HCT116 (cell line): ENCODE results near the gene CD300C. TPM values are rescaled to one million over a fixed set of nuclear protein-coding genes. Genes with fewer than 3 reads are reported as not detected.

Experiments
- ATAC-seq: fragments of 200-7000 bp; cut with Tn5 transposase; 2 replicates; pipeline ENCODE4 v1.9.1; 2020; ENCODE audit warnings: mild to moderate bottlenecking, moderate library complexity
- BruUV-seq: library from RNA; stranded (reverse); fragments of 400-500 nt; replicated peaks from 2 replicates; lab custom pipeline; 2021; lab: Mats Ljungman, UMichigan
- CTCF ChIA-PET: fragments of 300-600 bp; sonication (Branson Sonifier 250); formaldehyde crosslinking; loops from one replicate; lab custom pipeline; 2021; ENCODE audit warnings: antibody characterized with exemption; lab: Charles Lee
- POLR2A ChIA-PET: fragments of 300-600, 350-600 bp; sonication (Branson Sonifier 250); formaldehyde crosslinking; loops from one replicate; lab custom pipeline; 2021; ENCODE audit warnings: antibody characterized with exemption; lab: Charles Lee
- RAD21 ChIA-PET, 2 experiments: fragments of 300-600 bp; sonication (Branson Sonifier 250); formaldehyde crosslinking; loops; one replicate each; lab custom pipeline; 2023; ENCODE audit warnings: low total read pairs in 2 of 2; ENCODE audit not compliant: uncharacterized antibody in 2 of 2, unreplicated experiment in 2 of 2, low non-redundant PET in 1 of 2; lab: Charles Lee
- DNase-seq: peaks from one replicate; pipeline ENCODE4 v3.0.0-alpha.2; 2010; ENCODE audit warnings: low read depth, low spot score
- H2AFZ ChIP-seq: fragments of 200-600 bp; shearing (Covaris generic), sonication (generic); 2 replicates; pipeline ENCODE4 v1.6.1; 2017; ENCODE audit warnings: low read depth, mixed run types, mixed read lengths, antibody characterized with exemption, low read length; ENCODE audit not compliant: poor library complexity, severe bottlenecking
- H3K27ac ChIP-seq: 2 replicates; pipeline ENCODE4 v1.5.1; 2012; ENCODE audit warnings: low read depth, low read length
- H3K27me3 ChIP-seq: fragments of 200-600 bp; sonication (generic); 2 replicates; pipeline ENCODE4 v1.6.1; 2016; ENCODE audit warnings: mixed run types, low read length, mixed read lengths; ENCODE audit not compliant: insufficient read depth
- H3K36me3 ChIP-seq, 2 experiments: fragments of 200-500 bp in 1 of 2; fragments of 200-600 bp in 1 of 2; sonication (Bioruptor generic) in 1 of 2; sonication (generic) in 1 of 2; 2 replicates each; pipeline versions ENCODE4 v1.5.1 to v1.6.1; 2014 to 2016; ENCODE audit warnings: low read length in 2 of 2, inconsistent platforms in 1 of 2, mixed read lengths in 1 of 2, mixed run types in 1 of 2; ENCODE audit not compliant: insufficient read depth in 2 of 2, control insufficient read depth in 1 of 2
- H3K4me1 ChIP-seq, 2 experiments: fragments of 200-600 bp in 1 of 2; sonication (generic) in 1 of 2; 2 replicates each; pipeline versions ENCODE4 v1.5.1 to v1.6.1; 2012 to 2017; ENCODE audit warnings: low read length in 2 of 2, inconsistent platforms in 1 of 2, mild to moderate bottlenecking in 1 of 2, mixed read lengths in 1 of 2, mixed run types in 1 of 2, moderate library complexity in 1 of 2; ENCODE audit not compliant: insufficient read depth in 2 of 2, control insufficient read depth in 1 of 2
- H3K4me2 ChIP-seq: fragments of 200-600 bp; sonication (generic); 2 replicates; pipeline ENCODE4 v1.6.1; 2017; ENCODE audit warnings: mixed run types, low read length, mixed read lengths
- H3K4me3 ChIP-seq, 2 experiments: fragments of 200-600 bp in 1 of 2; sonication (generic) in 1 of 2; replicated peaks in 1 of 2; 2 replicates each; pipeline ENCODE4 v1.5.1; 2011 to 2016; ENCODE audit warnings: low read length in 2 of 2, control low read depth in 1 of 2, low read depth in 1 of 2, mild to moderate bottlenecking in 1 of 2, mixed read lengths in 1 of 2, mixed run types in 1 of 2
- H3K79me2 ChIP-seq: fragments of 200-600 bp; sonication (generic); 2 replicates; pipeline ENCODE4 v1.6.1; 2017; ENCODE audit warnings: mild to moderate bottlenecking, mixed run types, low read length, moderate library complexity, mixed read lengths; ENCODE audit not compliant: insufficient read depth
- H3K9ac ChIP-seq: fragments of 200-600 bp; sonication (generic); 2 replicates; pipeline ENCODE4 v1.6.1; 2016; ENCODE audit warnings: low read length, mixed read lengths
- H3K9me2 ChIP-seq: fragments of 200-600 bp; sonication (generic), shearing (Covaris generic); 2 replicates; pipeline ENCODE4 v1.6.1; 2017; ENCODE audit warnings: mixed run types, mild to moderate bottlenecking, moderate library complexity; ENCODE audit not compliant: insufficient read depth
- H3K9me3 ChIP-seq, 2 experiments: fragments of 200-500 bp in 1 of 2; fragments of 200-600 bp in 1 of 2; sonication (Bioruptor generic) in 1 of 2; sonication (generic) in 1 of 2; 2 replicates each; pipeline ENCODE4 v1.6.1; 2014 to 2017; ENCODE audit warnings: low read length in 2 of 2, mixed read lengths in 2 of 2, inconsistent platforms in 1 of 2, low read depth in 1 of 2, mild to moderate bottlenecking in 1 of 2, mixed run types in 1 of 2, moderate library complexity in 1 of 2; ENCODE audit not compliant: control insufficient read depth in 1 of 2, insufficient read depth in 1 of 2
- H4K20me1 ChIP-seq: fragments of 200-600 bp; sonication (generic), shearing (Covaris generic); 2 replicates; pipeline ENCODE4 v1.6.1; 2017; ENCODE audit warnings: mixed run types, mild to moderate bottlenecking, moderate library complexity; ENCODE audit not compliant: insufficient read depth
- FOSL1 ChIP-seq: IDR thresholded peaks from 2 replicates; pipeline ENCODE4 v1.6.1; 2012; ENCODE audit warnings: low read depth
- JUND ChIP-seq: IDR thresholded peaks from 2 replicates; pipeline ENCODE4 v1.6.1; 2012
- MAX ChIP-seq: IDR thresholded peaks from 2 replicates; pipeline ENCODE4 v1.6.1; 2012
- POLR2A ChIP-seq: IDR thresholded peaks from 2 replicates; pipeline ENCODE4 v1.7.0; 2011; ENCODE audit warnings: borderline replicate concordance; ENCODE audit not compliant: insufficient read depth, insufficient read length; ENCODE audit errors: extremely low read depth
- SIN3A ChIP-seq: IDR thresholded peaks from 2 replicates; pipeline ENCODE4 v1.6.1; 2012; ENCODE audit warnings: low read depth
- SP1 ChIP-seq: IDR thresholded peaks from 2 replicates; pipeline ENCODE4 v1.6.1; 2012; ENCODE audit warnings: low read depth
- SRF ChIP-seq: IDR thresholded peaks from 2 replicates; pipeline ENCODE4 v1.6.1; 2012; ENCODE audit warnings: low read depth
- TCF7L2 ChIP-seq: IDR thresholded peaks from 2 replicates; pipeline ENCODE4 v1.7.0; 2011; ENCODE audit warnings: borderline replicate concordance, inconsistent platforms; ENCODE audit not compliant: insufficient read depth, insufficient read length; ENCODE audit errors: extremely low read depth
- intact Hi-C: fragments of 100-400 bp; cut with micrococcal nuclease; formaldehyde crosslinking; loops from 2 replicates; pipeline ENCODE4 v1.10.0; 2022
- total RNA-seq: library from RNA; stranded (reverse); gene quantifications from one replicate; pipeline ENCODE4 v1.2.1, GENCODE V29; 2021; ENCODE audit not compliant: unreplicated experiment

CD300C gene
- total RNA-seq, 1 experiment from 2014 or later, result 0.15 TPM

GRCh38 chr17:74571621-74572270 lies 25.8 kb upstream of the CD300C start:
- CTCF ChIA-PET, result interaction anchor here (0.8 to 2.2 kb wide), 2 partner anchors 10 to 86 kb away, joined by 3 to 5 read pairs; no protein-coding TSS in a partner anchor
- Histone ChIP-seq H3K9me2 (no peaks in the 10 kb centered on the region), H3K4me3 (no peak overlapping the region), H3K27ac (no peak overlapping the region), H3K36me3 (no peaks in the 10 kb centered on the region), H3K9ac (no peak overlapping the region), H3K4me1 (peaks cover 14 to 21% of the 10 kb centered on the region in 2 experiments), H4K20me1 (no peaks in the 10 kb centered on the region), H3K4me2 (no peak overlapping the region), H2AFZ (no peak overlapping the region), H3K79me2 (no peaks in the 10 kb centered on the region), H3K27me3 (peaks cover 24% of the 10 kb centered on the region), H3K9me3 (no peaks in the 10 kb centered on the region)
- POLR2A ChIA-PET, result no interaction called here
- BruUV-seq, result no TSS peak
- DNase-seq (no peak), ATAC-seq (no peak)
- no peak for TF ChIP-seq SIN3A
- TF ChIP-seq SP1, result no peak
- no peak for TF ChIP-seq FOSL1
- TF ChIP-seq SRF, result no peak
- TF ChIP-seq POLR2A, result no peak
- TF ChIP-seq MAX, result no peak
- no peak for TF ChIP-seq JUND
- no peak for TF ChIP-seq TCF7L2
- intact Hi-C loops, result no loop called here
- RAD21 ChIA-PET, result no interaction called here
